A549 treated with CpdA at 1 μM for 4 hours (cell line): ENCODE measurements around the gene DENND1B. TPM values are rescaled to one million over a fixed set of nuclear protein-coding genes. Genes with fewer than 3 reads are reported as not detected.

Experiments
- total RNA-seq: library from RNA; stranded (reverse); fragments of 200-300 nt; extraction: Qiagen RNA extraction; gene quantifications from 5 replicates; pipeline ENCODE4 v1.2.3, GENCODE V29; 2022; ENCODE audit warnings: low read depth

DENND1B gene
- total RNA-seq: 1.6 to 4.1 TPM (median 2.6 TPM) in 5 replicates

GRCh38 chr1:197775282-197776262 is at the start of gene DENND1B:
TSS of gene DENND1B (minus strand) at chr1:197775480. CDS start at chr1:197775155, 325 bp downstream.

Other genes with a start within 250 kb of the DENND1B start
- gene C1orf53, start 127.2 kb upstream of the DENND1B start, total RNA-seq: 4.6 to 8.1 TPM (median 7.0 TPM) in 5 replicates
- gene LHX9, start 141.9 kb upstream of the DENND1B start, total RNA-seq: 0.02 to 0.11 TPM (median 0.07 TPM) in 4 of 5 replicates, not detected in the other